ENCODE data around the gene RCAN2.

DNA sequence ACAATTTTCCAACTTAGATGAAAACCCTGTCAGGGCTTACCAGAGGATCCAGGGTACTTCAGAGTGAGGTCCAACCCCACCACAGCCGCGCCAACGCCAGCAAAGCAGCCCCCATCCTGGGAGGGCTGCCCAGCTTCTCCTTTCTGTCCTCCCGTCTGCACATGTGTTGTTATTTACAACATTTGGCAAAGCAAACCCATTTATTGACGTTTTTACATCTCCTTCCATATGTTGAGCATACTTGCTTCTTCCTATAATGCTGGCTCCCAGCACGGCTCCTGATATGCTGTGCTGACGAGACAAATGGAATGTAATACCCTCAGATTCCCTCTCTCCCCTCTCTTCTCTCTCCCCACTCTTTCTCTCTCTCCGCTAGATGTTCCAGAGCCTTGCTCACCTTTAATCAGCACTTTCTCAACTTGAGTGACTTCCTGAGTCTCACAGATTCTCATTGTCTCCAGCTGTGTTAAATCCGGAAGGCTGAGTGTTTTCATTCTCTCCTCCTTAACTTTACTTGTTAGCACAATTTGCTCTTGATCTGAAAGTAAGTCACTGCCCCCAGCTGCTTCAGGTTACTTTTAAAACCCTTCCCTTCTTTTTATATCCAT, 22.7 kb downstream of the RCAN2 start:
- no peak for TF ChIP-seq POLR2A (IDR thresholded peaks at IDR 0.05)
- TF ChIP-seq, protein P1, sequence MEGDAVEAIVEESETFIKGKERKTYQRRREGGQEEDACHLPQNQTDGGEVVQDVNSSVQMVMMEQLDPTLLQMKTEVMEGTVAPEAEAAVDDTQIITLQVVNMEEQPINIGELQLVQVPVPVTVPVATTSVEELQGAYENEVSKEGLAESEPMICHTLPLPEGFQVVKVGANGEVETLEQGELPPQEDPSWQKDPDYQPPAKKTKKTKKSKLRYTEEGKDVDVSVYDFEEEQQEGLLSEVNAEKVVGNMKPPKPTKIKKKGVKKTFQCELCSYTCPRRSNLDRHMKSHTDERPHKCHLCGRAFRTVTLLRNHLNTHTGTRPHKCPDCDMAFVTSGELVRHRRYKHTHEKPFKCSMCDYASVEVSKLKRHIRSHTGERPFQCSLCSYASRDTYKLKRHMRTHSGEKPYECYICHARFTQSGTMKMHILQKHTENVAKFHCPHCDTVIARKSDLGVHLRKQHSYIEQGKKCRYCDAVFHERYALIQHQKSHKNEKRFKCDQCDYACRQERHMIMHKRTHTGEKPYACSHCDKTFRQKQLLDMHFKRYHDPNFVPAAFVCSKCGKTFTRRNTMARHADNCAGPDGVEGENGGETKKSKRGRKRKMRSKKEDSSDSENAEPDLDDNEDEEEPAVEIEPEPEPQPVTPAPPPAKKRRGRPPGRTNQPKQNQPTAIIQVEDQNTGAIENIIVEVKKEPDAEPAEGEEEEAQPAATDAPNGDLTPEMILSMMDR (IDR thresholded peaks at IDR 0.05), result no peak

Data from heart left ventricle (tissue), 13 donors.